GM23338 (cell line): ENCODE measurements around the gene SLX4IP. TPM values are rescaled to one million over a fixed set of nuclear protein-coding genes. Genes with fewer than 3 reads are reported as not detected.

ENCODE experiments used
- ATAC-seq: fragments of 200-7000 bp; cut with Tn5 transposase; 3 replicates; pipeline ENCODE4 v1.9.1; 2020
- DNase-seq: peaks from one replicate; pipeline ENCODE4 v3.0.0-alpha.2; 2015; ENCODE audit warnings: low spot score
- H2AFZ ChIP-seq: fragments of 200-600 bp; sonication (generic); 2 replicates; pipeline ENCODE4 v1.8.0; 2016; ENCODE audit warnings: antibody characterized with exemption, mild to moderate bottlenecking, moderate library complexity
- H3F3A ChIP-seq: fragments of 200-600 bp; sonication (generic); replicated peaks from 2 replicates; pipeline ENCODE4 v1.8.0; 2017; ENCODE audit warnings: antibody characterized with exemption, mixed run types, low read depth
- H3K27ac ChIP-seq: fragments of 200-600 bp; sonication (generic); 2 replicates; pipeline ENCODE4 v1.6.1; 2016; ENCODE audit warnings: low read depth
- H3K27me3 ChIP-seq: fragments of 200-600 bp; sonication (generic); 2 replicates; pipeline ENCODE4 v1.8.0; 2016; ENCODE audit warnings: mild to moderate bottlenecking, mixed run types, moderate library complexity; ENCODE audit not compliant: insufficient read depth
- H3K36me3 ChIP-seq: fragments of 200-600 bp; sonication (generic); 2 replicates; pipeline ENCODE4 v1.8.0; 2016; ENCODE audit warnings: mild to moderate bottlenecking; ENCODE audit not compliant: insufficient read depth
- H3K4me1 ChIP-seq: fragments of 200-600 bp; sonication (generic); 2 replicates; pipeline ENCODE4 v1.8.0; 2016; ENCODE audit warnings: mild to moderate bottlenecking, moderate library complexity; ENCODE audit not compliant: insufficient read depth
- H3K4me2 ChIP-seq: fragments of 200-600 bp; sonication (generic); 2 replicates; pipeline ENCODE4 v1.7.1; 2017; ENCODE audit warnings: mixed run types
- H3K4me3 ChIP-seq: fragments of 200-600 bp; sonication (generic); 2 replicates; pipeline ENCODE4 v1.6.1; 2016; ENCODE audit warnings: mixed run types
- H3K79me2 ChIP-seq: fragments of 200-600 bp; sonication (generic); replicated peaks from 2 replicates; pipeline ENCODE4 v1.8.0; 2017; ENCODE audit warnings: mild to moderate bottlenecking; ENCODE audit not compliant: insufficient read depth
- H3K9me2 ChIP-seq: fragments of 200-600 bp; sonication (generic); 2 replicates; pipeline ENCODE4 v1.8.0; 2017; ENCODE audit not compliant: insufficient read depth
- H4K20me1 ChIP-seq: fragments of 200-600 bp; sonication (generic); replicated peaks from 2 replicates; pipeline ENCODE4 v1.8.0; 2017; ENCODE audit warnings: mild to moderate bottlenecking; ENCODE audit not compliant: insufficient read depth
- H3K27ac Mint-ChIP-seq: 2 replicates; pipeline ENCODE4 v1.8.0; 2020; ENCODE audit warnings: inconsistent platforms, mild to moderate bottlenecking, moderate library complexity, mixed read lengths
- H3K27me3 Mint-ChIP-seq: 3 replicates; pipeline ENCODE4 v1.8.0; 2022; ENCODE audit warnings: low read depth, mild to moderate bottlenecking, moderate library complexity, mixed read lengths, inconsistent platforms; ENCODE audit not compliant: insufficient read depth, poor library complexity
- H3K36me3 Mint-ChIP-seq: 3 replicates; pipeline ENCODE4 v1.8.0; 2021; ENCODE audit warnings: low read depth, mild to moderate bottlenecking, inconsistent platforms, moderate library complexity, mixed read lengths
- H3K4me1 Mint-ChIP-seq: 3 replicates; pipeline ENCODE4 v1.8.0; 2020; ENCODE audit warnings: mild to moderate bottlenecking, inconsistent platforms, mixed read lengths
- H3K4me3 Mint-ChIP-seq: 3 replicates; pipeline ENCODE4 v1.8.0; 2021; ENCODE audit warnings: moderate library complexity, mild to moderate bottlenecking, inconsistent platforms, mixed read lengths
- H3K9me3 Mint-ChIP-seq: 3 replicates; pipeline ENCODE4 v1.8.0; 2020; ENCODE audit warnings: moderate library complexity, mild to moderate bottlenecking, inconsistent platforms, mixed read lengths
- CREB1 ChIP-seq: fragments of 250-450 bp; sonication (Bioruptor Pico); IDR thresholded peaks from 2 replicates; pipeline ENCODE4 v1.5.0; 2020; ENCODE audit warnings: low read depth, mild to moderate bottlenecking, moderate library complexity
- JUNB ChIP-seq: IDR thresholded peaks from one replicate; pipeline ENCODE4 v1.6.1; 2016; ENCODE audit warnings: antibody characterized with exemption; ENCODE audit not compliant: unreplicated experiment
- NANOG ChIP-seq: IDR thresholded peaks from 2 replicates; pipeline ENCODE4 v1.6.1; 2016; ENCODE audit warnings: antibody characterized with exemption, borderline replicate concordance
- POLR2AphosphoS5 ChIP-seq: IDR thresholded peaks from 2 replicates; pipeline ENCODE4 v1.6.1; 2016; ENCODE audit warnings: antibody characterized with exemption, low read depth
- REST ChIP-seq: IDR thresholded peaks from one replicate; pipeline ENCODE4 v1.6.1; 2018; ENCODE audit warnings: antibody characterized with exemption; ENCODE audit not compliant: unreplicated experiment
- STAT1 ChIP-seq: IDR thresholded peaks from one replicate; pipeline ENCODE4 v1.6.1; 2016; ENCODE audit warnings: antibody characterized with exemption; ENCODE audit not compliant: unreplicated experiment
- ZNF331 ChIP-seq: fragments of 250-450 bp; sonication (Bioruptor Pico); IDR thresholded peaks from 2 replicates; pipeline ENCODE4 v1.5.0; 2020; ENCODE audit warnings: low read depth, mild to moderate bottlenecking, moderate library complexity
- polyA plus RNA-seq: library from polyadenylated mRNA; unstranded; fragments of >200 nt; fragmentation: Nextera tagmentation; extraction: Ambion mirVana; gene quantifications from 2 replicates; pipeline ENCODE4 v1.2.1, GENCODE V29; 2016
- total RNA-seq: library from RNA; depleted of rRNA; stranded (reverse); fragments of >200 nt; shearing (Covaris generic); gene quantifications from 2 replicates; pipeline ENCODE4 v1.2.3, GENCODE V29; 2014
- TF ChIP-seq, protein P1 (sequence below): IDR thresholded peaks from 2 replicates; pipeline ENCODE4 v1.6.1; 2016; ENCODE audit warnings: antibody characterized with exemption
- TF ChIP-seq, protein P2 (sequence below), 2 experiments: fragments of 200-600 bp in 1 of 2; sonication (generic) in 1 of 2; conservative IDR thresholded peaks; 2 replicates each; pipeline versions ENCODE4 v1.5.1 to v1.6.1; 2016 to 2017; ENCODE audit warnings: antibody characterized with exemption in 2 of 2, low read depth in 2 of 2, mild to moderate bottlenecking in 2 of 2, moderate library complexity in 1 of 2

SLX4IP gene
- total and polyA plus RNA-seq, 2 experiments from 2014 or later, result 9.1 to 9.8 TPM

GRCh38 chr20:10654250-10654610, 219.1 kb downstream of the SLX4IP start:
- peaks cover 89% of the 10 kb centered on the region for H3K36me3 Mint-ChIP-seq
- H4K20me1 ChIP-seq, result peaks cover 23% of the 10 kb centered on the region
- H3K36me3 ChIP-seq, result peaks cover 18% of the 10 kb centered on the region
- H3K27me3 ChIP-seq, result no peaks in the 10 kb centered on the region
- peaks cover 2% of the 10 kb centered on the region for H3K27me3 Mint-ChIP-seq
- no peaks in the 10 kb centered on the region for H3K9me3 Mint-ChIP-seq
- peak overlapping the region; percentile 8; the same call in 1 of the 2 replicates for H3K27ac Mint-ChIP-seq
- H3K27ac ChIP-seq, result peak overlapping the region; percentile 27
- no peak overlapping the region for H2AFZ ChIP-seq
- 0 out of 2 replicates have a peak overlapping the region, but pooled peaks have one; percentile 8 for H3K4me2 ChIP-seq
- H3K4me1 Mint-ChIP-seq, result peaks cover 81% of the 10 kb centered on the region
- H3K4me3 Mint-ChIP-seq, result peak overlapping the region; percentile 2; the same call in 1 of the 3 replicates
- no peaks in the 10 kb centered on the region for H3F3A ChIP-seq
- peaks cover 63% of the 10 kb centered on the region for H3K79me2 ChIP-seq
- TF ChIP-seq ZNF331 (no peak), NANOG (no peak), POLR2AphosphoS5 (no peak), STAT1 (no peak), REST (no peak), JUNB (no peak), CREB1 (CRISPR knock-in tag) (no peak)
- TF ChIP-seq, protein P1, sequence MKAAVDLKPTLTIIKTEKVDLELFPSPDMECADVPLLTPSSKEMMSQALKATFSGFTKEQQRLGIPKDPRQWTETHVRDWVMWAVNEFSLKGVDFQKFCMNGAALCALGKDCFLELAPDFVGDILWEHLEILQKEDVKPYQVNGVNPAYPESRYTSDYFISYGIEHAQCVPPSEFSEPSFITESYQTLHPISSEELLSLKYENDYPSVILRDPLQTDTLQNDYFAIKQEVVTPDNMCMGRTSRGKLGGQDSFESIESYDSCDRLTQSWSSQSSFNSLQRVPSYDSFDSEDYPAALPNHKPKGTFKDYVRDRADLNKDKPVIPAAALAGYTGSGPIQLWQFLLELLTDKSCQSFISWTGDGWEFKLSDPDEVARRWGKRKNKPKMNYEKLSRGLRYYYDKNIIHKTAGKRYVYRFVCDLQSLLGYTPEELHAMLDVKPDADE, result no peak
- TF ChIP-seq, protein P2, sequence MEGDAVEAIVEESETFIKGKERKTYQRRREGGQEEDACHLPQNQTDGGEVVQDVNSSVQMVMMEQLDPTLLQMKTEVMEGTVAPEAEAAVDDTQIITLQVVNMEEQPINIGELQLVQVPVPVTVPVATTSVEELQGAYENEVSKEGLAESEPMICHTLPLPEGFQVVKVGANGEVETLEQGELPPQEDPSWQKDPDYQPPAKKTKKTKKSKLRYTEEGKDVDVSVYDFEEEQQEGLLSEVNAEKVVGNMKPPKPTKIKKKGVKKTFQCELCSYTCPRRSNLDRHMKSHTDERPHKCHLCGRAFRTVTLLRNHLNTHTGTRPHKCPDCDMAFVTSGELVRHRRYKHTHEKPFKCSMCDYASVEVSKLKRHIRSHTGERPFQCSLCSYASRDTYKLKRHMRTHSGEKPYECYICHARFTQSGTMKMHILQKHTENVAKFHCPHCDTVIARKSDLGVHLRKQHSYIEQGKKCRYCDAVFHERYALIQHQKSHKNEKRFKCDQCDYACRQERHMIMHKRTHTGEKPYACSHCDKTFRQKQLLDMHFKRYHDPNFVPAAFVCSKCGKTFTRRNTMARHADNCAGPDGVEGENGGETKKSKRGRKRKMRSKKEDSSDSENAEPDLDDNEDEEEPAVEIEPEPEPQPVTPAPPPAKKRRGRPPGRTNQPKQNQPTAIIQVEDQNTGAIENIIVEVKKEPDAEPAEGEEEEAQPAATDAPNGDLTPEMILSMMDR (conservative IDR thresholded peaks at IDR 0.05; ENCODE audit: low read depth in 2 of 2), result no peak
- ATAC-seq (no peak), DNase-seq (no peak)
- no peak overlapping the region for H3K4me3 ChIP-seq
- no peaks in the 10 kb centered on the region for H3K9me2 ChIP-seq
- peaks cover 74% of the 10 kb centered on the region for H3K4me1 ChIP-seq

DNA sequence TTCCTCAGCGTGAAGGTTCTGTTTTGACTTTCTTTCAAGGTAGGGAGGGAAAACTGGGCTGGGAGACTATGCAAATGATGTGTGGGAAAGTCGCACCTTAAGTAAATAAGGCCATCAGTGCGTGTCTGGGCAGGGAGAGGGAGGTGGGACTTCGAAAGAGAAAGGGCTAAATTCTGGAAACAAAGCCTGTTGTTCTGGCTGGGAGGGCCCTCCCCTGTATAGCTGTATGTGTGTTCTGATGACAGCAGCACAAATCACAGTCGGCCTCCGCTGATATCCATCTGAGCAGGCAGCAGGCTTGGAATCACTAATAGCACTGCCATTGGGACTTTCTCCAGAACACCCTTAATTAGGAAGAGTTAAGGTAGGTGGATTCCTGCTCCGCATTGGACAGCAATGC, 219.5 kb downstream of the SLX4IP start:
- no peak overlapping the region for H2AFZ ChIP-seq
- peak; percentile 72 for ATAC-seq
- H3K4me2 ChIP-seq, result peak overlapping the region; percentile 44; the same call in 1 of the 2 replicates
- H3K36me3 Mint-ChIP-seq, result peaks cover 88% of the 10 kb centered on the region
- no peaks in the 10 kb centered on the region for H3K27me3 ChIP-seq
- H3K4me3 Mint-ChIP-seq, result peak overlapping the region; percentile 2; the same call in 1 of the 3 replicates
- no peaks in the 10 kb centered on the region for H3K9me3 Mint-ChIP-seq
- peak overlapping the region; percentile 76 for H3K27ac ChIP-seq
- H3K27me3 Mint-ChIP-seq, result peaks cover 2% of the 10 kb centered on the region
- H3K9me2 ChIP-seq, result no peaks in the 10 kb centered on the region
- peak; percentile 85 for DNase-seq
- H3F3A ChIP-seq, result no peaks in the 10 kb centered on the region
- peaks cover 67% of the 10 kb centered on the region for H3K79me2 ChIP-seq
- peak overlapping the region; percentile 8 for H3K27ac Mint-ChIP-seq
- H4K20me1 ChIP-seq, result peaks cover 23% of the 10 kb centered on the region
- TF ChIP-seq ZNF331 (no peak), NANOG (0 out of 2 replicates have a peak, but pooled peaks have one; percentile 12), POLR2AphosphoS5 (no peak)
- H3K36me3 ChIP-seq, result peaks cover 18% of the 10 kb centered on the region
- no peak overlapping the region for H3K4me3 ChIP-seq
- peaks cover 78% of the 10 kb centered on the region for H3K4me1 Mint-ChIP-seq
- H3K4me1 ChIP-seq, result peaks cover 72% of the 10 kb centered on the region
